HG02763 (cell line): ENCODE results near the gene SS18.

Experiments
- ATAC-seq: cut with Tn5 transposase; IDR thresholded peaks from one replicate; pipeline ENCODE4 v1.9.1; 2021; ENCODE audit warnings: mild to moderate bottlenecking, moderate library complexity; ENCODE audit not compliant: unreplicated experiment

The SS18 gene

GRCh38 chr18:26003817-26004216 lies 86.6 kb downstream of the SS18 start:
- ATAC-seq = no peak

- ATAC-seq = no peak
Observed at GRCh38 chr18:26003356-26003755, 87.1 kb downstream of the SS18 start.

DNA sequence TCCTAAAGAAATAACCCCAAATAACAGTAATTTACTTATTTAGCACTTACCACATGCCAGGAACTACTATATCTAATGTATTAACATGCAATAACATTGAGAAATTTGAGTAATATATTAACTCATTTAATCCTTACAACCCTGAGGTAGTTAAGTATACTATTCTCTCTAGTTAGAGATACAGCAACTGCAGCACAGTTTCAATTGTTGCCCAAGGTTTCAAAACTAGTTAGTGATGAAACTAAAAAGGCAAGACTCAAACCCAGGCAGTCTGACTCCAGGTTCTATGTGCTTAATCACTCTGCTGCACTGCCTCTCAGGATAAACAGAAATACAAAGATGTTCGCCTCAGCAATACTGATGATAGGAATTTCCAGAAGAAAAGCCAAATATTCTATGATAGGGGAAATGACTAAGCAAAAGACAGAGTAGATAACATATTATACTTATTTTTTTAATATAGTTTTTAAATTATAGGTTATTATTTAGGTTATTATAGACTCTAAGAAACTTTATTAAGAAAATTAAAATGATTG lies 88.0 kb downstream of the SS18 start:
- ATAC-seq = no peak

GRCh38 chr18:25998461-25998860 lies 92.0 kb downstream of the SS18 start:
- no peak for ATAC-seq

- ATAC-seq = no peak
Observed at GRCh38 chr18:25992566-25992965, 97.8 kb downstream of the SS18 start.

- no peak for ATAC-seq
Observed at GRCh38 chr18:25990473-25990872, 99.9 kb downstream of the SS18 start.

DNA sequence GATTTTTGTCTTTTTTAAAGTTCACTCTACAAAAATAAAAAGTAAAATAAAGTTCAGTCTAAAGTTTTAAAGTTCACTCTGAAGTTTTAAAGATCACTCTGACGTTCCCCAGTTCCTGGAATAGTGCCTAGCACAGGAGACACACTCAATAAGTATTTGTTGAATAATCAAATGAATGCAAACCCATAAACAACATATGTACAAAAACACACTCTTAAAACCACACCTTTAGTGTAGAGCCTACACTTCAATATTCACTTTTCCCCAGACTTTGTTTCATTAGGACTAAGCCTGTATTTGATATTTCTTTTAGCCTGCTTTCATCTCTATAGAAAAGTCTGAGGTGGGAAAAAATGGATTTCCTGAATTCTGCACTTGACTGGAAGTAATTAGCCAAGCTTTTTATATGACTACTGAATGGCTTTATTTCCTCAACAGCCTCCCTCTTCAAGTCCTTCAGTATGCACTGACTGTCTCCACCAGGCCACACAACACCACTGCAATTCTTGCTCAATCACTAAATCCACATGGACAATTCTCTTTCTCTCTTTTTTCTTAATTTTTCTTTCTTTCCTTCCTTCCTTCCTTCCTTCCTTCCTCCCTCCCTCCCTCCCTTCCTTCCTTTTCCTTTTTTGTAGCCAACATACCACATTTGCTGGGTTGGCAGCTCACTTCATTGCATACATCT lies 104.6 kb downstream of the SS18 start:
- no peak for ATAC-seq

GRCh38 chr18:25983730-25984129 lies 106.7 kb downstream of the SS18 start:
- no peak for ATAC-seq

DNA sequence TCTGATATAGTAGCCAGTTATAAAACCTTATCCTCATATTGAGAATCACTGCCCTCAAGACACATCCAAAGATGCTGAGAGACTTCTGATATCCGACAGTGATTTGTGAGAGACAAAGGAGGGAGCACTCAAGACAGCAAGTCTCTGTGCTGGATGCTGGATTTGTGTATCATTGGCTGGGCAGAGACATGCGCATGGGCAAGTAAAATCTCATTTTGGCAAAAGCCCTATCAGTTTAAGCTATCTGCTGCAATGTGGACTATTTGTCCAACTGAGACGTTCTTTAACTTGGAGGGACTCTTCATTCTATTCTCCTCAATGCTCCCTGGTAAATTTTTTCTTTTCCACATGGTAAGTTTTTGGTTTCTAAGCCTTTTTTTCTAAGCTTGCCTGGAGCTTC lies 107.5 kb downstream of the SS18 start:
- ATAC-seq = no peak

- no peak for ATAC-seq
Observed at GRCh38 chr18:25982153-25982552, 108.3 kb downstream of the SS18 start.

GRCh38 chr18:25979369-25980040 lies 110.9 kb downstream of the SS18 start:
- no peak for ATAC-seq

DNA sequence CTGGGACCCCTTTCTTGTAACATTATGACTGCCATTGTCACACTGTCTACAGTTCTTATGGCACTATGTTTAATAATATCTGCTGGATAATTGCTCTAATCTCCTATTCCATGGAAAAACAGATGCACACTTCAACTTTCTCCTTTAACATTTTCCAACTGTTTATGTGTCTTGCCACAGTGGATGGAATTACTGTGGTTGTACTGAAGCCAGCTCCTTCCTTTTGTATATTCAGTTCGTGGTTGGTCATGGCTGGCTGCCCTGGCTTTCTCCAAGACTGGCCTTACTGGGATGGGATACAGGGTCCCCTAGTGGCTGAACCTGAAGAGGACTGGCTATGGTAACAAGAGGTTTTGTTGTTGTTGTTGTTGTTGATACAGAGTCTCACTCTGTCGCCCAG lies 113.9 kb downstream of the SS18 start:
- ATAC-seq = no peak

DNA sequence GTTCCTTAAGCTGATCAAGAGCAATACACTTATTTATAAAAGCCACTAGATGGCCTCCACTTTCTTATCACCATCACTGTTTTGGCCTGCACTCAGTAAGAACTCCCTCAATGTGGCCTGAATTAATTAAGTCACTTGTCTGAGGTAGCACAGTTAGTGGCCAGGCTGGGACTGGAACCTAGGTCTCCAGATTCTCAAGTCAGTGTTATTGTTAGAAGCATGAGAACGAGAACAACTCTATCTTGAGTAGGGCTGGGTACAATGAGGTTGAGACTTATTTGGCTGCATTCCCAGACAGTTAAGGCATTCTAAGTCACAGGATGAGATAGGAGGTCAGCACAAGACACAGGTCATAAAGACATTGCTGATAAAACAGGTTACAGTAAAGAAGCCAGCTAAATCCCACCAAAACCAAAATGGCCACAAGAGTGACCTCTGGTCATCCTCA lies 115.8 kb downstream of the SS18 start:
- ATAC-seq = no peak
